HepG2 (cell line): ENCODE measurements around the gene CA4. TPM values are rescaled to one million over a fixed set of nuclear protein-coding genes. Genes with fewer than 3 reads are reported as not detected.

Experiments used
- AGO2 ChIP-seq: fragments of 200-400 bp; formaldehyde crosslinking; optimal IDR thresholded peaks from 2 replicates; pipeline ENCODE3; 2017; ENCODE audit warnings: mild to moderate bottlenecking, low read depth, low read length, moderate library complexity
- AHR ChIP-seq: IDR thresholded peaks from 2 replicates; pipeline ENCODE4 v1.6.1; 2018; ENCODE audit warnings: missing genetic modification reagents, missing compliant biosample characterization
- ARHGAP35 ChIP-seq: sonication (generic); formaldehyde crosslinking; IDR thresholded peaks from 2 replicates; pipeline ENCODE4 v1.9.0; 2022; ENCODE audit warnings: mild to moderate bottlenecking, inconsistent platforms, moderate library complexity, missing genetic modification reagents, borderline replicate concordance
- BCL3 ChIP-seq: sonication (generic); formaldehyde crosslinking; IDR thresholded peaks from 2 replicates; pipeline ENCODE4 v1.5.1; 2020; ENCODE audit warnings: mild to moderate bottlenecking, missing genetic modification reagents, moderate library complexity
- CEBPG ChIP-seq: IDR thresholded peaks from 2 replicates; pipeline ENCODE4 v1.6.1; 2016
- FOXO4 ChIP-seq: sonication (generic); formaldehyde crosslinking; conservative IDR thresholded peaks from 2 replicates; pipeline ENCODE4 v1.8.1; 2023; ENCODE audit warnings: missing genetic modification reagents
- GLMP ChIP-seq: sonication (generic); formaldehyde crosslinking; IDR thresholded peaks from 2 replicates; pipeline ENCODE4 v1.9.0; 2021; ENCODE audit warnings: missing genetic modification reagents, mild to moderate bottlenecking, borderline replicate concordance
- HNRNPLL ChIP-seq: fragments of 200-400 bp; formaldehyde crosslinking; IDR thresholded peaks from 2 replicates; pipeline ENCODE4 v1.6.1; 2017; ENCODE audit warnings: mild to moderate bottlenecking, low read depth, low read length; ENCODE audit not compliant: poor library complexity, severe bottlenecking
- MATR3 ChIP-seq: sonication (generic); formaldehyde crosslinking; IDR thresholded peaks from 2 replicates; pipeline ENCODE4 v1.4.0; 2020; ENCODE audit warnings: missing genetic modification reagents
- PREB ChIP-seq: sonication (generic); formaldehyde crosslinking; IDR thresholded peaks from 2 replicates; pipeline ENCODE4 v1.4.0; 2020; ENCODE audit warnings: missing genetic modification reagents
- RXRB ChIP-seq: IDR thresholded peaks from 2 replicates; pipeline ENCODE4 v1.6.1; 2016; ENCODE audit warnings: borderline replicate concordance, missing genetic modification reagents, missing compliant biosample characterization
- SP4 ChIP-seq: sonication (generic); formaldehyde crosslinking; IDR thresholded peaks from 2 replicates; pipeline ENCODE4 v1.8.1; 2023; ENCODE audit warnings: mild to moderate bottlenecking, missing genetic modification reagents
- ZBED4 ChIP-seq: sonication (generic); formaldehyde crosslinking; IDR thresholded peaks from 2 replicates; pipeline ENCODE4 v1.4.0; 2020; ENCODE audit warnings: missing genetic modification reagents, borderline replicate concordance
- ZFX ChIP-seq: sonication (generic); formaldehyde crosslinking; IDR thresholded peaks from 2 replicates; pipeline ENCODE4 v1.4.0; 2020; ENCODE audit warnings: mild to moderate bottlenecking, low read depth, missing genetic modification reagents, moderate library complexity
- ZNF101 ChIP-seq: sonication (generic); formaldehyde crosslinking; IDR thresholded peaks from 2 replicates; pipeline ENCODE4 v1.4.0; 2020; ENCODE audit warnings: mild to moderate bottlenecking, low read depth, missing genetic modification reagents, borderline replicate concordance
- ZNF136 ChIP-seq: sonication (generic); formaldehyde crosslinking; IDR thresholded peaks from 2 replicates; pipeline ENCODE4 v1.8.1; 2022; ENCODE audit warnings: low read depth, mild to moderate bottlenecking, moderate library complexity, missing genetic modification reagents
- ZNF317 ChIP-seq: sonication (generic); formaldehyde crosslinking; IDR thresholded peaks from 2 replicates; pipeline ENCODE4 v1.5.0; 2020; ENCODE audit warnings: mild to moderate bottlenecking, missing genetic modification reagents
- ZNF496 ChIP-seq: sonication (generic); formaldehyde crosslinking; IDR thresholded peaks from 2 replicates; pipeline ENCODE4 v1.8.1; 2023; ENCODE audit warnings: mild to moderate bottlenecking, moderate library complexity, missing genetic modification reagents; ENCODE audit not compliant: insufficient replicate concordance
- ZSCAN20 ChIP-seq: sonication (generic); formaldehyde crosslinking; IDR thresholded peaks from 2 replicates; pipeline ENCODE4 v1.4.0; 2020; ENCODE audit warnings: missing genetic modification reagents, mild to moderate bottlenecking, borderline replicate concordance
- polyA plus RNA-seq, 8 experiments: library from polyadenylated mRNA; depleted of rRNA in 3 of 8; stranded (reverse) in 7 of 8; unstranded in 1 of 8; fragments of >200 nt; fragmentation: Illumina TruSeq in 4 of 8; extraction: Trizol in 4 of 8; gene quantifications; 2 replicates each; pipeline versions ENCODE4 v1.2.1 to v1.2.3, GENCODE V29; 2011 to 2016; ENCODE audit warnings: low read depth in 4 of 8, missing spikeins in 1 of 8, mixed read lengths in 1 of 8; ENCODE audit not compliant: insufficient read depth in 1 of 8
- total RNA-seq, 5 experiments: library from RNA; depleted of rRNA; stranded (reverse); fragments of >200 nt; fragmentation: Illumina TruSeq; extraction: Trizol; gene quantifications; 2 replicates each; pipeline ENCODE4 v1.2.3, GENCODE V29; 2016; ENCODE audit warnings: low read depth in 1 of 5

Gene CA4
- total and polyA plus RNA-seq, 2 of the 13 experiments (the other 11 are each of a cell fraction or from before 2014, with no cell fraction given) = not detected

- TF ChIP-seq GLMP (CRISPR knock-in tag) (peak; percentile 62; the same call in 1 of the 2 replicates), ZNF317 (CRISPR knock-in tag) (peak; percentile 89), ZNF496 (no peak), SP4 (peak; percentile 76; the same call in 1 of the 2 replicates), FOXO4 (CRISPR knock-in tag) (no peak), MATR3 (CRISPR knock-in tag) (no peak), AHR (CRISPR knock-in tag) (peak; percentile 99), RXRB (CRISPR knock-in tag) (peak; percentile 83), PREB (CRISPR knock-in tag) (peak; percentile 67; the same call in 1 of the 2 replicates), HNRNPLL (peak; percentile 59), BCL3 (CRISPR knock-in tag) (peak; percentile 96), CEBPG (0 out of 2 replicates have a peak, but pooled peaks have one; percentile 31), ZSCAN20 (CRISPR knock-in tag) (peak; percentile 95), ZFX (CRISPR knock-in tag) (peak; percentile 27; the same call in 1 of the 2 replicates), ARHGAP35 (peak; percentile 98), ZNF101 (no peak), ZNF136 (no peak), AGO2 (no peak), ZBED4 (CRISPR knock-in tag) (peak; percentile 91)
Measured at GRCh38 chr17:60139438-60140285, 10.1 kb upstream of the CA4 start (continued).
